Osteoblast (primary cell): ENCODE results near the gene ALAS1. TPM values are rescaled to one million over a fixed set of nuclear protein-coding genes. Genes with fewer than 3 reads are reported as not detected.

ENCODE experiments used
- DNase-seq: peaks from one replicate; pipeline ENCODE4 v3.0.0; 2011; ENCODE audit warnings: low spot score, mixed read lengths; ENCODE audit not compliant: insufficient read length; ENCODE audit errors: missing footprints
- H2AFZ ChIP-seq: 2 replicates; pipeline ENCODE4 v1.6.0; 2011; ENCODE audit warnings: mild to moderate bottlenecking, low read length
- H3K27ac ChIP-seq: 2 replicates; pipeline ENCODE4 v1.5.1; 2011; ENCODE audit warnings: mild to moderate bottlenecking, low read depth, low read length, moderate library complexity
- H3K27me3 ChIP-seq: 2 replicates; pipeline ENCODE4 v1.6.0; 2012; ENCODE audit warnings: mild to moderate bottlenecking, control low read depth, inconsistent platforms, low read length, moderate library complexity; ENCODE audit not compliant: insufficient read depth
- H3K36me3 ChIP-seq: 2 replicates; pipeline ENCODE4 v1.5.1; 2011; ENCODE audit warnings: mild to moderate bottlenecking, low read length, control low read depth, moderate library complexity; ENCODE audit not compliant: insufficient read depth
- H3K4me1 ChIP-seq: 2 replicates; pipeline ENCODE4 v1.5.1; 2011; ENCODE audit warnings: mild to moderate bottlenecking, low read length, control low read depth, moderate library complexity; ENCODE audit not compliant: insufficient read depth
- H3K4me2 ChIP-seq: 2 replicates; pipeline ENCODE4 v1.6.0; 2011; ENCODE audit warnings: mild to moderate bottlenecking, low read length; ENCODE audit not compliant: insufficient read depth
- H3K4me3 ChIP-seq: fragments of 200-600 bp; sonication (generic); 3 replicates; pipeline ENCODE4 v1.5.1; 2012; ENCODE audit warnings: mild to moderate bottlenecking, low read length, inconsistent platforms; ENCODE audit not compliant: insufficient read depth
- H3K79me2 ChIP-seq: 2 replicates; pipeline ENCODE4 v1.6.0; 2012; ENCODE audit warnings: mild to moderate bottlenecking, low read length, control low read depth, inconsistent platforms; ENCODE audit not compliant: insufficient read depth
- H3K9me3 ChIP-seq: 2 replicates; pipeline ENCODE4 v1.5.1; 2011; ENCODE audit warnings: low read depth, low read length, control low read depth
- H4K20me1 ChIP-seq: 2 replicates; pipeline ENCODE4 v1.6.0; 2012; ENCODE audit warnings: mild to moderate bottlenecking, low read length, control low read depth; ENCODE audit not compliant: insufficient read depth
- CTCF ChIP-seq: IDR thresholded peaks from 2 replicates; pipeline ENCODE4 v1.5.1; 2011; ENCODE audit warnings: mild to moderate bottlenecking, low read depth, low read length, moderate library complexity; ENCODE audit errors: extremely low read depth
- total RNA-seq: library from RNA; depleted of rRNA; stranded (reverse); fragments of >200 nt; gene quantifications from 2 replicates; pipeline ENCODE4 v1.2.3, GENCODE V29; 2012

ALAS1 gene
- total RNA-seq, 1 donor = 39.1 TPM

GRCh38 chr3:52171514-52172261, 26.3 kb upstream of the ALAS1 start:
- no peak overlapping the region for H3K27ac ChIP-seq
- no peaks in the 10 kb centered on the region for H4K20me1 ChIP-seq
- no peak overlapping the region for H3K4me2 ChIP-seq
- no peaks in the 10 kb centered on the region for H3K36me3 ChIP-seq
- peak; percentile 26 for TF ChIP-seq CTCF
- DNase-seq = peak; percentile 91
- no peak overlapping the region for H3K4me3 ChIP-seq
- H3K9me3 ChIP-seq = no peaks in the 10 kb centered on the region
- peaks cover 7% of the 10 kb centered on the region for H3K4me1 ChIP-seq
- H2AFZ ChIP-seq = no peak overlapping the region
- no peaks in the 10 kb centered on the region for H3K79me2 ChIP-seq
- H3K27me3 ChIP-seq = no peaks in the 10 kb centered on the region

DNA sequence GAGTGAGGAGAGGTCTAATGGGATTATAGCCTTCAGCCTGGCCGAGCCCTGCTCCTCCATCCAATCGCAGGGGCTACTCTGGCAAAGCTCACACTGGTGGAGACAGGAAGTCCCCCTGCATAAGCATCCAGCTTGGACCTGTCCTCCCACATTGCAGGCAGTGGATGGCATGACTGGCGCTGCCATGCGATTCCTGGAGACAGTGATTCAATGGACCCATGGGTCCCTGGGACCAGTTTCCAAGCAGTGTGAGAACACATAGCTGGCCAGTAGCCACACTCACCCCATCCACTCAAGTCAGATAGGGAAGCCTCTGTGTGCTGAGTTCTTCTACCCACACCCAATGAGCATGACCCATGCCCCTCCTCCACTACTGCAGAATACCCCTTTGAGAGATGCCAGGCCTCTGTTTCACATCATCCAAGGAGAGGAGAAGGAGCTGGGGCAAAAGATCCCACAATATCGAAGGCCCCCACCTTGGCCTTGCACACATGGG, 25.6 kb upstream of the ALAS1 start:
- Histone ChIP-seq H4K20me1 (no peaks in the 10 kb centered on the region), H3K79me2 (no peaks in the 10 kb centered on the region), H3K4me1 (peaks cover 7% of the 10 kb centered on the region), H2AFZ (no peak overlapping the region), H3K27ac (no peak overlapping the region), H3K9me3 (no peaks in the 10 kb centered on the region), H3K4me3 (no peak overlapping the region), H3K27me3 (no peaks in the 10 kb centered on the region), H3K36me3 (no peaks in the 10 kb centered on the region), H3K4me2 (no peak overlapping the region)
- peak; percentile 32 for DNase-seq
- no peak for TF ChIP-seq CTCF

DNA sequence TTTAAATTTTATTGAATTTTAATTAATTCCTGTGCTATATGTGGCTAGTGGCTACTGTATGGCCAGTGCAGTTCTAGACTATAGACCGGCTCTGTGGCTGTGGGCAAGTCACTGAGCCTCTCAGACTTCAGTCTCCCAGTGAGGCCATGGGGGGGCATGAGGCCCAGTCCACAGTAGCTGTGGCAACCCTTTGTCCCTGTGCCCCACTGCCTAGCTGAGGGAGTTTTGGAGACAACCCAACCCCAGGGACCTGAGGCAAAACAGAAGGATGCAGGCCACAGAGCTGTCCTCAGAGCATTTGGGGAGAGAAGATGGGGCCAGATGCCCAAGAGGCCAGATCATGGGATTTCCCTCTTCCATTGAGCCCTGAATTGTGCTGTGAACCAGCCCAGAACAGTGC, 24.9 kb upstream of the ALAS1 start:
- peaks cover 7% of the 10 kb centered on the region for H3K4me1 ChIP-seq
- H3K79me2 ChIP-seq = no peaks in the 10 kb centered on the region
- H3K36me3 ChIP-seq = no peaks in the 10 kb centered on the region
- no peak overlapping the region for H3K4me2 ChIP-seq
- H3K4me3 ChIP-seq = no peak overlapping the region
- DNase-seq = no peak
- no peak overlapping the region for H3K27ac ChIP-seq
- no peaks in the 10 kb centered on the region for H4K20me1 ChIP-seq
- H3K9me3 ChIP-seq = no peaks in the 10 kb centered on the region
- no peak overlapping the region for H2AFZ ChIP-seq
- no peaks in the 10 kb centered on the region for H3K27me3 ChIP-seq
- TF ChIP-seq CTCF = no peak

DNA sequence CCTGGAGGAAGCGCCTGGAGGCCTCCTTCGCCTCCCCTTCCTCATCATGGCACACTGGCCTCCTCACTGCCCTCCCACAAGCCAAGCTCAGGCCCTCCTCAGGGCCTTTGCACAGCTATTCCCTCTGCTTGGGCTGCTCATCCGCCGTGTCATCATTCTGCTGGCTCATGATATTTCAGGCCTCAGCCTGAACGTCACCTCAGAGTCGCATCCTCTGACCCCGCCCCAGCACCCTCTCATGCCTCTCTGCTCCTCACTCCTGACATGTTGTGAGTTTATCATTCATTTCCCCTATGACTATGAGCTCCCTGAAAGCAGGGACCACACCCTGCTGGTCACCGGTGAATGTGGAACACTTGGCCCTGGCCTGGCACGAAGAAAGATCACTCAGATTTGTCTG, 23.1 kb upstream of the ALAS1 start:
- Histone ChIP-seq H3K27ac (no peak overlapping the region), H3K4me3 (no peak overlapping the region), H4K20me1 (no peaks in the 10 kb centered on the region), H3K4me1 (peaks cover 7% of the 10 kb centered on the region), H3K9me3 (no peaks in the 10 kb centered on the region), H2AFZ (no peak overlapping the region), H3K79me2 (no peaks in the 10 kb centered on the region), H3K27me3 (no peaks in the 10 kb centered on the region), H3K36me3 (no peaks in the 10 kb centered on the region), H3K4me2 (no peak overlapping the region)
- peak; percentile 25 for DNase-seq
- TF ChIP-seq CTCF = no peak
